NB4 (cell line): ENCODE results near the gene MINDY1.

Experiments used
- DNase-seq: peaks from one replicate; pipeline ENCODE4 v3.0.0; 2010; ENCODE audit warnings: low read depth
- H3K4me3 ChIP-seq: one replicate; pipeline ENCODE4 v1.5.1; 2011; ENCODE audit warnings: mild to moderate bottlenecking, low read depth, low read length, moderate library complexity
- MYC ChIP-seq: IDR thresholded peaks from 2 replicates; pipeline ENCODE4 v1.6.1; 2011; ENCODE audit warnings: low read depth, low read length
- POLR2A ChIP-seq: IDR thresholded peaks from 2 replicates; pipeline ENCODE4 v1.6.1; 2011; ENCODE audit warnings: mild to moderate bottlenecking; ENCODE audit not compliant: insufficient read length; ENCODE audit errors: extremely low read depth
- TF ChIP-seq, protein P1 (sequence below): IDR thresholded peaks from 2 replicates; pipeline ENCODE4 v1.6.1; 2011; ENCODE audit warnings: low read depth, low read length
- TF ChIP-seq, protein P2 (sequence below): IDR thresholded peaks from one replicate; pipeline ENCODE4 v1.5.1; 2012; ENCODE audit warnings: low read depth, low read length

MINDY1 gene

DNA sequence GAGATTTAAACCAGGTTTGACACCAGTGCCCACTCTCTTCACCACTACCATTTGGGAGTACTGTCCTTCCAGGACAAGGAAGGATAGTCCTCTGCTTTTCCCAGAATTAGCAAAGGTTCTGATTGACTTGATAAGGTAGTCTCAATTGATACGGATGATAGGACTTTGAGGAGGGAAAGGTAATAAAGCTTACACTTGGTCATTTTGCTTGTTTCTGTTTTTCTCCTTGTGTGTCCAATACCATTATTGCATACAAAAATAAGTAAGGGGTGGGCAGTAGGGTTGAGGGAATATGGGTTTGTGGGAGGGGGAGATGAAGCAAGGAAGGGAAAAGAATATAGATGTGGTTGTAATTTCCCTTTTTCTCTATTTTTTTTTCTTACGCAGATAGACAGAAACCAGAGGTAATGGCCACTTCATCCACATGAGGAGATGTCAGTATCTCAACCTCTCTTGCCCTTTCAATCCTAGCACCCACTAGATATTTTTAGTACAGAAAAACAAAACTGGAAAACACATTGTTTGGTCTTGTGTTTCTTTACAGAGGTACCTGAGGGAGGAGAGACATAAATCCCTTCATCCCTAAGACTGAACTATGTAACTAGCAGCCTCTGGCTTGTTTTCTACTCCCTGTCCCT, 43.5 kb upstream of the MINDY1 start:
- DNase-seq, result no peak
- TF ChIP-seq POLR2A (no peak), MYC (no peak)
- TF ChIP-seq, protein P1, sequence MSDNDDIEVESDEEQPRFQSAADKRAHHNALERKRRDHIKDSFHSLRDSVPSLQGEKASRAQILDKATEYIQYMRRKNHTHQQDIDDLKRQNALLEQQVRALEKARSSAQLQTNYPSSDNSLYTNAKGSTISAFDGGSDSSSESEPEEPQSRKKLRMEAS, result no peak
- TF ChIP-seq, protein P2, sequence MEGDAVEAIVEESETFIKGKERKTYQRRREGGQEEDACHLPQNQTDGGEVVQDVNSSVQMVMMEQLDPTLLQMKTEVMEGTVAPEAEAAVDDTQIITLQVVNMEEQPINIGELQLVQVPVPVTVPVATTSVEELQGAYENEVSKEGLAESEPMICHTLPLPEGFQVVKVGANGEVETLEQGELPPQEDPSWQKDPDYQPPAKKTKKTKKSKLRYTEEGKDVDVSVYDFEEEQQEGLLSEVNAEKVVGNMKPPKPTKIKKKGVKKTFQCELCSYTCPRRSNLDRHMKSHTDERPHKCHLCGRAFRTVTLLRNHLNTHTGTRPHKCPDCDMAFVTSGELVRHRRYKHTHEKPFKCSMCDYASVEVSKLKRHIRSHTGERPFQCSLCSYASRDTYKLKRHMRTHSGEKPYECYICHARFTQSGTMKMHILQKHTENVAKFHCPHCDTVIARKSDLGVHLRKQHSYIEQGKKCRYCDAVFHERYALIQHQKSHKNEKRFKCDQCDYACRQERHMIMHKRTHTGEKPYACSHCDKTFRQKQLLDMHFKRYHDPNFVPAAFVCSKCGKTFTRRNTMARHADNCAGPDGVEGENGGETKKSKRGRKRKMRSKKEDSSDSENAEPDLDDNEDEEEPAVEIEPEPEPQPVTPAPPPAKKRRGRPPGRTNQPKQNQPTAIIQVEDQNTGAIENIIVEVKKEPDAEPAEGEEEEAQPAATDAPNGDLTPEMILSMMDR, result no peak
- no peak overlapping the region for H3K4me3 ChIP-seq

DNA sequence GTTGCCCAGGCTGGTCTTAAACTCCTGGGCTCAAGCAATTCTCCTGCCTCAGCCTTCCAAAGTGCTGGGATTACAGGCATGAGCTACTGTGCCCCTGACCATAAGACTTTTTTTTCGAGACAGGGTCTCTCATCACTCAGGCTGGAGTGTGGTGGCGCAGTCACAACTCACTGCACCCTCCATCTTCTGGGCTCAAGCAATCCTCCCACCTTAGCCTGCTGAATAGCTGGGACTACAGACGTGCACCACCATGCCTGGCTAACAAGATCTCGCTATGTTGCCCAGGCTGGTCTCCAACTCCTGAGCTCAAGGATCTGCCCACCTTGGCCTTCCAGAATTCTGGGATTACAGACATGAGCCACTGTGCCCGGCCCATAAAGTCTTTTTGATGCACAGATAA, 42.8 kb upstream of the MINDY1 start:
- TF ChIP-seq, protein P1, result no peak
- no peak for TF ChIP-seq MYC
- TF ChIP-seq, protein P2, result no peak
- TF ChIP-seq POLR2A, result no peak
- no peak overlapping the region for H3K4me3 ChIP-seq
- DNase-seq, result no peak

DNA sequence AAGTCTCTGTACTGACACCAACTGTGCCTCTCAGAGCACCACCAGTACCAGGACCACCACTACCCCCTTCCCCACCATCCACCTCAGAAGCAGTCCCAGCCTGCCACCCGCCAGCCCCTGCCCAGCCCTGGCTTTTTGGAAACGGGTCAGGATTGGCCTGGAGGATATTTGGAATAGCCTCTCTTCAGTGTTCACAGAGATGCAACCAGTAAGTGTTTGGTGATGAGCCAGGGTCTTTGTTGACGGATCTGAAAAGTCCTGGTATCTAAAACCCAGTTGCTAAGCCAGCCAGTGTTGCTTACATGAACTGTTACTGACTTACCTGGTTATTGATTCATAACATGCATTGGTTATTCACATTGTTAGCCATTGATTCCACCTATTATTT, 41.9 kb upstream of the MINDY1 start:
- DNase-seq, result no peak
- TF ChIP-seq POLR2A (no peak), MYC (no peak)
- TF ChIP-seq, protein P2, result no peak
- TF ChIP-seq, protein P1, result no peak
- peak overlapping the region; percentile 61 for H3K4me3 ChIP-seq

DNA sequence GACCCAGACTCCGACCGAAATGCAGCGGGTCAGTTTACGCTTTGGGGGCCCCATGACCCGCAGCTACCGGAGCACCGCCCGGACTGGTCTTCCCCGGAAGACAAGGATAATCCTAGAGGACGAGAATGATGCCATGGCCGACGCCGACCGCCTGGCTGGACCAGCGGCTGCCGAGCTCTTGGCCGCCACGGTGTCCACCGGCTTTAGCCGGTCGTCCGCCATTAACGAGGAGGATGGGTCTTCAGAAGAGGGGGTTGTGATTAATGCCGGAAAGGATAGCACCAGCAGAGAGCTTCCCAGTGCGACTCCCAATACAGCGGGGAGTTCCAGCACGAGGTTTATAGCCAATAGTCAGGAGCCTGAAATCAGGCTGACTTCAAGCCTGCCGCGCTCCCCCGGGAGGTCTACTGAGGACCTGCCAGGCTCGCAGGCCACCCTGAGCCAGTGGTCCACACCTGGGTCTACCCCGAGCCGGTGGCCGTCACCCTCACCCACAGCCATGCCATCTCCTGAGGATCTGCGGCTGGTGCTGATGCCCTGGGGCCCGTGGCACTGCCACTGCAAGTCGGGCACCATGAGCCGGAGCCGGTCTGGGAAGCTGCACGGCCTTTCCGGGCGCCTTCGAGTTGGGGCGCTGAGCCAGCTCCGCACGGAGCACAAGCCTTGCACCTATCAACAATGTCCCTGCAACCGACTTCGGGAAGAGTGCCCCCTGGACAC, 41.4 kb upstream of the MINDY1 start:
- peak; percentile 77 for DNase-seq
- TF ChIP-seq, protein P1, result no peak; the same call in 1 of the 2 replicates
- TF ChIP-seq MYC (peak; percentile 18; the same call in 1 of the 2 replicates), POLR2A (peak; percentile 51)
- TF ChIP-seq, protein P2, result peak; percentile 46
- H3K4me3 ChIP-seq, result peak overlapping the region; percentile 61

DNA sequence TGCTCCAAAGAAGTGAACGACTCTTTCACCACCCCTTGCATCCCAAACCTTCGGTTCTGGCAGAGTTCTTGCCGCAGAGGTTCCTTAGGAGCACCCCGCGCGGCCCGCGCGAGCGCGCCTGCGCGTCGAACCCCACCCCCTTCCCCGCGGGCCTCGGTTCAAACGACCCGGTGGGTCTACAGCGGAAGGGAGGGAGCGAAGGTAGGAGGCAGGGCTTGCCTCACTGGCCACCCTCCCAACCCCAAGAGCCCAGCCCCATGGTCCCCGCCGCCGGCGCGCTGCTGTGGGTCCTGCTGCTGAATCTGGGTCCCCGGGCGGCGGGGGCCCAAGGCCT, 40.9 kb upstream of the MINDY1 start, which contains the start of gene C1orf56:
C1orf56 (plus strand) TSS at position 161 of the 334 bp plus-strand sequence; CDS start at position 258, 97 bp downstream.
- peak; percentile 65 for DNase-seq
- no peak; the same call in 1 of the 2 replicates for TF ChIP-seq MYC
- peak; percentile 80 for TF ChIP-seq POLR2A
- TF ChIP-seq, protein P1, result 0 out of 2 replicates have a peak, but pooled peaks have one; percentile 15
- TF ChIP-seq, protein P2, result no peak
- peak within 1 kb of the TSS; percentile 61 for H3K4me3 ChIP-seq
